GM21367 (cell line): Measurements from ENCODE around the gene USP32.

Source experiments
- ATAC-seq: cut with Tn5 transposase; IDR thresholded peaks from one replicate; pipeline ENCODE4 v1.9.1; 2021; ENCODE audit not compliant: unreplicated experiment

Gene USP32

GRCh38 chr17:60158751-60159478 lies 233.0 kb downstream of the USP32 start:
- no peak for ATAC-seq

GRCh38 chr17:60157487-60158040 lies 234.4 kb downstream of the USP32 start:
- no peak for ATAC-seq

GRCh38 chr17:60156746-60157145 lies 235.2 kb downstream of the USP32 start:
- ATAC-seq = no peak

GRCh38 chr17:60155815-60156214 lies 236.1 kb downstream of the USP32 start:
- no peak for ATAC-seq

GRCh38 chr17:60155427-60155814 lies 236.5 kb downstream of the USP32 start:
- no peak for ATAC-seq

GRCh38 chr17:60154616-60155426 lies 237.1 kb downstream of the USP32 start:
- ATAC-seq = no peak

- ATAC-seq = no peak
Observed at GRCh38 chr17:60153606-60154390, 238.1 kb downstream of the USP32 start.

- no peak for ATAC-seq
Observed at GRCh38 chr17:60151355-60151754, 240.6 kb downstream of the USP32 start.

GRCh38 chr17:60149691-60150582 lies 242.0 kb downstream of the USP32 start, which contains the start of gene CA4:
TSS of gene CA4 (plus strand) at chr17:60149973. CDS start at chr17:60150035, 62 bp downstream.
- no peak for ATAC-seq

- no peak for ATAC-seq
Observed at GRCh38 chr17:60148373-60148772, 243.6 kb downstream of the USP32 start.

- ATAC-seq = no peak
Observed at GRCh38 chr17:60147553-60148223, 244.2 kb downstream of the USP32 start.

- no peak for ATAC-seq
Observed at GRCh38 chr17:60146206-60146605, 245.7 kb downstream of the USP32 start.

- no peak for ATAC-seq
Observed at GRCh38 chr17:60145006-60145935, 246.7 kb downstream of the USP32 start.

GRCh38 chr17:60142872-60143499 lies 248.9 kb downstream of the USP32 start:
- no peak for ATAC-seq

- no peak for ATAC-seq
Observed at GRCh38 chr17:60141111-60142018, 250.6 kb downstream of the USP32 start.

- ATAC-seq = no peak
Observed at GRCh38 chr17:60139438-60140285, 252.3 kb downstream of the USP32 start.
